Urothelium cell line (cell line): ENCODE results near the gene IKBKG.
A peak's percentile ranks its signal among the peaks of the same experiment; 100 is the strongest.
"Not testable (repeated sequence)": the region's sequence is repeated elsewhere in the genome, so short reads cannot be mapped to it uniquely, and the experiment has no call there.

Source experiments
- DNase-seq: peaks from one replicate; pipeline ENCODE4 v3.0.0; 2011; ENCODE audit warnings: low spot score, mixed read lengths
- FAIRE-seq: peaks from 2 replicates; lab custom pipeline; 2011; peaks lifted over from hg19 to GRCh38; lab: Jason Lieb, UNC

IKBKG gene

GRCh38 chrX:154547245-154548027, at the start of gene IKBKG:
TSS of gene IKBKG (plus strand) at chrX:154547620. CDS start at chrX:154552003, 4,383 bp downstream.
- FAIRE-seq (peak; percentile 65), DNase-seq (peak; percentile 93)

GRCh38 chrX:154501423-154501822, 46.0 kb upstream of the IKBKG start:
- not testable (repeated sequence) for FAIRE-seq

GRCh38 chrX:154502098-154502497, 45.3 kb upstream of the IKBKG start:
- DNase-seq, result no peak
- FAIRE-seq, result no peak

More at GRCh38 chrX:154501423-154501822, 46.0 kb upstream of the IKBKG start:
- DNase-seq, result not testable (repeated sequence)

GRCh38 chrX:154502989-154503388, 44.4 kb upstream of the IKBKG start:
- FAIRE-seq, result peak; percentile 17
- DNase-seq, result no peak

GRCh38 chrX:154505734-154506133, 41.7 kb upstream of the IKBKG start:
- DNase-seq (no peak), FAIRE-seq (no peak)

- FAIRE-seq (no peak), DNase-seq (no peak)
These were observed 40.7 kb upstream of the IKBKG start for GRCh38 chrX:154506483-154507332.

GRCh38 chrX:154507673-154508383, 39.6 kb upstream of the IKBKG start:
- DNase-seq, result no peak
- no peak for FAIRE-seq

GRCh38 chrX:154508384-154508745, 39.1 kb upstream of the IKBKG start:
- DNase-seq, result no peak
- FAIRE-seq, result no peak

- FAIRE-seq (no peak), DNase-seq (no peak)
These were observed 38.0 kb upstream of the IKBKG start for GRCh38 chrX:154509455-154509854.

GRCh38 chrX:154511761-154512160, 35.7 kb upstream of the IKBKG start:
- FAIRE-seq (no peak), DNase-seq (no peak)

GRCh38 chrX:154512879-154513553, 34.4 kb upstream of the IKBKG start:
- no peak for DNase-seq
- no peak for FAIRE-seq

GRCh38 chrX:154513716-154514115, 33.7 kb upstream of the IKBKG start:
- no peak for FAIRE-seq
- no peak for DNase-seq

GRCh38 chrX:154515090-154515965, 32.1 kb upstream of the IKBKG start:
- no peak for DNase-seq

GRCh38 chrX:154515966-154516655, 31.3 kb upstream of the IKBKG start, which contains the start of gene FAM3A:
TSS of gene FAM3A (minus strand) at chrX:154516232. CDS start at chrX:154515772, 460 bp downstream.
- FAIRE-seq (peak; percentile 48), DNase-seq (peak; percentile 92)

More at GRCh38 chrX:154515090-154515965, 32.1 kb upstream of the IKBKG start:
- FAIRE-seq, result no peak

- FAIRE-seq (no peak), DNase-seq (no peak)
These were observed 30.7 kb upstream of the IKBKG start for GRCh38 chrX:154516656-154517100.

- DNase-seq (no peak), FAIRE-seq (no peak)
These were observed 30.2 kb upstream of the IKBKG start for GRCh38 chrX:154517101-154517781.

GRCh38 chrX:154519389-154519788, 28.0 kb upstream of the IKBKG start:
- no peak for DNase-seq
- FAIRE-seq, result no peak
